SK-N-SH treated with all-trans-retinoic acid at 6 μM for 48 hours (cell line): ENCODE data around the gene LRMDA.

Experiments used
- ATAC-seq: fragments of 200-7000 bp; cut with Tn5 transposase; 3 replicates; pipeline ENCODE4 v1.9.1; 2020; ENCODE audit warnings: mild to moderate bottlenecking, moderate library complexity
- ARNTL ChIP-seq: fragments of 450-650 bp; formaldehyde crosslinking; IDR thresholded peaks from 2 replicates; pipeline ENCODE4 v1.5.0; 2020; ENCODE audit warnings: low read depth, mild to moderate bottlenecking, moderate library complexity, borderline replicate concordance
- BACH2 ChIP-seq: fragments of 250-450 bp; sonication (Bioruptor Pico); IDR thresholded peaks from 2 replicates; pipeline ENCODE4 v1.9.0; 2021; ENCODE audit warnings: mild to moderate bottlenecking, borderline replicate concordance
- CREB5 ChIP-seq: fragments of 250-450 bp; sonication (Bioruptor Pico); IDR thresholded peaks from 2 replicates; pipeline ENCODE4 v1.5.1; 2020; ENCODE audit warnings: low read depth, mild to moderate bottlenecking, moderate library complexity
- CSDC2 ChIP-seq: fragments of 250-450 bp; sonication (Bioruptor Pico); IDR thresholded peaks from 2 replicates; pipeline ENCODE4 v1.5.0; 2020; ENCODE audit warnings: mild to moderate bottlenecking, moderate library complexity
- ESRRG ChIP-seq: fragments of 250-450 bp; sonication (Bioruptor Pico); IDR thresholded peaks from 2 replicates; pipeline ENCODE4 v1.6.1; 2021; ENCODE audit warnings: mild to moderate bottlenecking
- GLIS3 ChIP-seq: fragments of 250-450 bp; sonication (Bioruptor Pico); IDR thresholded peaks from 2 replicates; pipeline ENCODE4 v1.5.0; 2020; ENCODE audit warnings: mild to moderate bottlenecking, moderate library complexity
- ISL1 ChIP-seq: fragments of 250-450 bp; sonication (Bioruptor Pico); IDR thresholded peaks from 2 replicates; pipeline ENCODE4 v2.1.2; 2022; ENCODE audit warnings: mild to moderate bottlenecking, moderate library complexity
- OSR1 ChIP-seq: fragments of 250-450 bp; sonication (Bioruptor Pico); IDR thresholded peaks from 2 replicates; pipeline ENCODE4 v1.8.0; 2022; ENCODE audit warnings: moderate library complexity, mild to moderate bottlenecking, inconsistent platforms
- POU6F1 ChIP-seq: fragments of 250-450 bp; sonication (Bioruptor Pico); IDR thresholded peaks from 2 replicates; pipeline ENCODE4 v1.8.0; 2021; ENCODE audit warnings: low read depth, mild to moderate bottlenecking, moderate library complexity, borderline replicate concordance
- PPARA ChIP-seq: fragments of 250-450 bp; sonication (Bioruptor Pico); IDR thresholded peaks from 2 replicates; pipeline ENCODE4 v1.5.0; 2020; ENCODE audit warnings: mild to moderate bottlenecking, borderline replicate concordance
- RARB ChIP-seq: fragments of 250-450 bp; sonication (Bioruptor Pico); IDR thresholded peaks from 2 replicates; pipeline ENCODE4 v1.8.0; 2021; ENCODE audit warnings: mild to moderate bottlenecking, moderate library complexity
- SNAI2 ChIP-seq: fragments of 250-450 bp; sonication (Bioruptor Pico); IDR thresholded peaks from 2 replicates; pipeline ENCODE4 v1.5.0; 2020; ENCODE audit warnings: mild to moderate bottlenecking, moderate library complexity
- TCF4 ChIP-seq: fragments of 250-450 bp; sonication (Bioruptor Pico); IDR thresholded peaks from 2 replicates; pipeline ENCODE4 v1.8.0; 2021; ENCODE audit warnings: mild to moderate bottlenecking, moderate library complexity, borderline replicate concordance
- TSHZ2 ChIP-seq: fragments of 250-450 bp; sonication (Bioruptor Pico); IDR thresholded peaks from 2 replicates; pipeline ENCODE4 v1.5.0; 2020; ENCODE audit warnings: mild to moderate bottlenecking, moderate library complexity
- ZC3H10 ChIP-seq: fragments of 250-450 bp; sonication (Bioruptor Pico); IDR thresholded peaks from 2 replicates; pipeline ENCODE4 v1.5.1; 2021; ENCODE audit warnings: mild to moderate bottlenecking, moderate library complexity
- ZFP3 ChIP-seq: fragments of 250-450 bp; sonication (Bioruptor Pico); IDR thresholded peaks from 2 replicates; pipeline ENCODE4 v1.5.0; 2020; ENCODE audit warnings: mild to moderate bottlenecking, moderate library complexity
- ZFP30 ChIP-seq: fragments of 450-650 bp; formaldehyde crosslinking; IDR thresholded peaks from 2 replicates; pipeline ENCODE4 v1.5.0; 2022; ENCODE audit warnings: mild to moderate bottlenecking, moderate library complexity
- ZNF565 ChIP-seq: fragments of 450-650 bp; formaldehyde crosslinking; conservative IDR thresholded peaks from 2 replicates; pipeline ENCODE4 v1.5.0; 2020; ENCODE audit warnings: low read depth, mild to moderate bottlenecking, moderate library complexity
- ZNF70 ChIP-seq: fragments of 450-650 bp; formaldehyde crosslinking; IDR thresholded peaks from 2 replicates; pipeline ENCODE4 v1.5.0; 2020; ENCODE audit warnings: mild to moderate bottlenecking, moderate library complexity
- ZNF8 ChIP-seq: fragments of 450-650 bp; formaldehyde crosslinking; IDR thresholded peaks from 2 replicates; pipeline ENCODE4 v1.5.0; 2020; ENCODE audit warnings: mild to moderate bottlenecking, moderate library complexity

The LRMDA gene

GRCh38 chr10:75857896-75858295 lies 426.5 kb downstream of the LRMDA start:
- TF ChIP-seq SNAI2 (CRISPR knock-in tag), result no peak
- no peak for TF ChIP-seq ZNF70 (CRISPR knock-in tag)
- TF ChIP-seq ISL1, result no peak
- TF ChIP-seq ZC3H10 (CRISPR knock-in tag), result no peak
- no peak for TF ChIP-seq POU6F1 (CRISPR knock-in tag)
- TF ChIP-seq TSHZ2 (CRISPR knock-in tag), result no peak
- no peak for TF ChIP-seq ESRRG (CRISPR knock-in tag)
- no peak for ATAC-seq

GRCh38 chr10:75858339-75858738 lies 426.9 kb downstream of the LRMDA start:
- no peak for ATAC-seq
- TF ChIP-seq BACH2 (CRISPR knock-in tag), result no peak
- no peak for TF ChIP-seq GLIS3 (CRISPR knock-in tag)
- no peak for TF ChIP-seq OSR1 (CRISPR knock-in tag)

- no peak for TF ChIP-seq POU6F1 (CRISPR knock-in tag)
- TF ChIP-seq ZFP3 (CRISPR knock-in tag), result no peak
- no peak for ATAC-seq
Observed at GRCh38 chr10:75859141-75859540, 427.7 kb downstream of the LRMDA start.

- no peak for ATAC-seq
- TF ChIP-seq ZFP30 (CRISPR knock-in tag) (no peak), CSDC2 (CRISPR knock-in tag) (no peak), ESRRG (CRISPR knock-in tag) (no peak), POU6F1 (CRISPR knock-in tag) (no peak), ZNF8 (CRISPR knock-in tag) (no peak), ZNF565 (CRISPR knock-in tag) (no peak), ZFP3 (CRISPR knock-in tag) (no peak), CREB5 (no peak), RARB (CRISPR knock-in tag) (no peak), SNAI2 (CRISPR knock-in tag) (no peak), ZC3H10 (CRISPR knock-in tag) (no peak), ISL1 (no peak)
Observed at GRCh38 chr10:75860009-75860408, 428.6 kb downstream of the LRMDA start.

GRCh38 chr10:75861582-75861981 lies 430.2 kb downstream of the LRMDA start:
- TF ChIP-seq TCF4 (CRISPR knock-in tag) (no peak), CREB5 (no peak), ZFP3 (CRISPR knock-in tag) (no peak), ISL1 (no peak), POU6F1 (CRISPR knock-in tag) (no peak), BACH2 (CRISPR knock-in tag) (no peak), ESRRG (CRISPR knock-in tag) (no peak), ZNF8 (CRISPR knock-in tag) (no peak), PPARA (no peak), ZC3H10 (CRISPR knock-in tag) (no peak), OSR1 (CRISPR knock-in tag) (no peak), ARNTL (CRISPR knock-in tag) (no peak), ZFP30 (CRISPR knock-in tag) (no peak)
- no peak for ATAC-seq
